H9 (cell line): ENCODE data around the gene WHRN. TPM values are rescaled to one million over a fixed set of nuclear protein-coding genes. Genes with fewer than 3 reads are reported as not detected.

Source experiments
- DNase-seq: peaks from one replicate; pipeline ENCODE4 v3.0.0-alpha.2; 2017
- H2AFZ ChIP-seq: one replicate; pipeline ENCODE4 v1.6.1; 2013; ENCODE audit warnings: mild to moderate bottlenecking, low read length, control low read depth, moderate library complexity
- H2AK5ac ChIP-seq: 2 replicates; pipeline ENCODE4 v1.6.1; 2013; ENCODE audit warnings: low read length, control low read depth, mixed read lengths; ENCODE audit not compliant: insufficient read length
- H2BK120ac ChIP-seq: one replicate; pipeline ENCODE4 v1.6.1; 2013; ENCODE audit warnings: low read depth, mild to moderate bottlenecking, low read length, control low read depth, inconsistent platforms; ENCODE audit not compliant: poor library complexity, severe bottlenecking
- H2BK12ac ChIP-seq: 2 replicates; pipeline ENCODE4 v1.6.1; 2013; ENCODE audit warnings: low read length, control low read depth, mixed read lengths, low read depth; ENCODE audit not compliant: insufficient read length
- H2BK15ac ChIP-seq: 2 replicates; pipeline ENCODE4 v1.6.1; 2013; ENCODE audit warnings: low read depth, low read length, control low read depth
- H2BK20ac ChIP-seq: one replicate; pipeline ENCODE4 v1.6.1; 2013; ENCODE audit warnings: low read depth, mild to moderate bottlenecking, low read length, control low read depth, inconsistent platforms; ENCODE audit not compliant: poor library complexity, severe bottlenecking
- H2BK5ac ChIP-seq: 2 replicates; pipeline ENCODE4 v1.6.1; 2013; ENCODE audit warnings: low read length, control low read depth, mixed read lengths; ENCODE audit not compliant: insufficient read length
- H3K14ac ChIP-seq: 2 replicates; pipeline ENCODE4 v1.6.1; 2013; ENCODE audit warnings: low read length, control low read depth; ENCODE audit not compliant: insufficient read depth
- H3K18ac ChIP-seq: 2 replicates; pipeline ENCODE4 v1.6.1; 2013; ENCODE audit warnings: low read depth, mild to moderate bottlenecking, mixed read lengths, low read length, control low read depth; ENCODE audit not compliant: insufficient read length
- H3K23ac ChIP-seq: 2 replicates; pipeline ENCODE4 v1.6.1; 2013; ENCODE audit warnings: low read length, control low read depth, mixed read lengths, low read depth; ENCODE audit not compliant: insufficient read length
- H3K23me2 ChIP-seq: 2 replicates; pipeline ENCODE4 v1.6.1; 2013; ENCODE audit warnings: low read depth, mild to moderate bottlenecking, mixed read lengths, low read length, control low read depth; ENCODE audit not compliant: insufficient read length, poor library complexity, severe bottlenecking
- H3K27ac ChIP-seq: 2 replicates; pipeline ENCODE4 v1.5.1; 2013; ENCODE audit warnings: low read length, control low read depth, mixed read lengths, low read depth; ENCODE audit not compliant: insufficient read length
- H3K27me3 ChIP-seq: 2 replicates; pipeline ENCODE4 v1.6.1; 2013; ENCODE audit warnings: low read length, control low read depth, inconsistent platforms; ENCODE audit not compliant: insufficient read depth
- H3K4ac ChIP-seq: 2 replicates; pipeline ENCODE4 v1.6.1; 2013; ENCODE audit warnings: low read depth, mild to moderate bottlenecking, control low read depth, inconsistent platforms, low read length, moderate library complexity
- H3K4me1 ChIP-seq: 2 replicates; pipeline ENCODE4 v1.6.1; 2013; ENCODE audit warnings: low read length, control low read depth, inconsistent platforms; ENCODE audit not compliant: insufficient read depth
- H3K4me2 ChIP-seq: 2 replicates; pipeline ENCODE4 v1.6.1; 2013; ENCODE audit warnings: low read length, control low read depth, mixed read lengths; ENCODE audit not compliant: insufficient read length, insufficient read depth
- H3K56ac ChIP-seq: 2 replicates; pipeline ENCODE4 v1.6.1; 2013; ENCODE audit warnings: low read depth, mild to moderate bottlenecking, mixed read lengths, low read length, control low read depth; ENCODE audit not compliant: insufficient read length
- H3K79me1 ChIP-seq: 2 replicates; pipeline ENCODE4 v1.6.1; 2013; ENCODE audit warnings: low read depth, mild to moderate bottlenecking, moderate library complexity, low read length, control low read depth, inconsistent platforms; ENCODE audit not compliant: insufficient read depth, poor library complexity, severe bottlenecking
- H3K79me2 ChIP-seq: 2 replicates; pipeline ENCODE4 v1.6.1; 2013; ENCODE audit warnings: low read length, control low read depth, inconsistent platforms; ENCODE audit not compliant: insufficient read depth
- H3K9ac ChIP-seq: 2 replicates; pipeline ENCODE4 v1.6.1; 2013; ENCODE audit warnings: low read length, control low read depth, mixed read lengths; ENCODE audit not compliant: insufficient read length; ENCODE audit errors: extremely low read depth
- H3K9me3 ChIP-seq: one replicate; pipeline ENCODE4 v1.6.1; 2013; ENCODE audit warnings: low read depth, low read length, inconsistent platforms; ENCODE audit not compliant: control insufficient read depth
- H3T11ph ChIP-seq: one replicate; pipeline ENCODE4 v1.6.1; 2013; ENCODE audit warnings: mild to moderate bottlenecking, low read length, control low read depth, inconsistent platforms
- H4K20me1 ChIP-seq: one replicate; pipeline ENCODE4 v1.6.1; 2013; ENCODE audit not compliant: control insufficient read depth, insufficient read length, insufficient read depth
- H4K5ac ChIP-seq: 2 replicates; pipeline ENCODE4 v1.6.1; 2013; ENCODE audit warnings: low read depth, mild to moderate bottlenecking, mixed read lengths, low read length, control low read depth; ENCODE audit not compliant: insufficient read length
- H4K8ac ChIP-seq: replicated peaks from 2 replicates; pipeline ENCODE4 v1.6.1; 2013; ENCODE audit warnings: low read length, control low read depth, mixed read lengths, low read depth; ENCODE audit not compliant: insufficient read length
- H4K91ac ChIP-seq: 2 replicates; pipeline ENCODE4 v1.6.1; 2013; ENCODE audit warnings: low read depth, mild to moderate bottlenecking, moderate library complexity, mixed read lengths, low read length, control low read depth; ENCODE audit not compliant: insufficient read length
- H3K27ac Mint-ChIP-seq, 3 experiments: 2 replicates in 2 of 3; 3 replicates in 1 of 3; pipeline ENCODE4 v1.8.0; 2020 to 2021; ENCODE audit warnings: mixed read lengths in 3 of 3, mild to moderate bottlenecking in 1 of 3, moderate library complexity in 1 of 3
- H3K27me3 Mint-ChIP-seq: 2 replicates; pipeline ENCODE4 v1.8.0; 2021; ENCODE audit warnings: low read depth, mild to moderate bottlenecking, moderate library complexity, mixed read lengths
- H3K36me3 Mint-ChIP-seq, 3 experiments: 2 replicates in 2 of 3; 3 replicates in 1 of 3; pipeline ENCODE4 v1.8.0; 2020 to 2021; ENCODE audit warnings: low read depth in 3 of 3, mixed read lengths in 3 of 3; ENCODE audit not compliant: insufficient read depth in 1 of 3
- H3K4me1 Mint-ChIP-seq, 2 experiments: 2 replicates each; pipeline ENCODE4 v1.8.0; 2020; ENCODE audit warnings: mixed read lengths in 2 of 2
- H3K4me3 Mint-ChIP-seq, 2 experiments: 2 replicates in 1 of 2; 3 replicates in 1 of 2; pipeline ENCODE4 v1.8.0; 2020 to 2021; ENCODE audit warnings: mild to moderate bottlenecking in 2 of 2, mixed read lengths in 2 of 2, moderate library complexity in 1 of 2
- H3K9me3 Mint-ChIP-seq, 2 experiments: 2 replicates in 1 of 2; 3 replicates in 1 of 2; pipeline ENCODE4 v1.8.0; 2020; ENCODE audit warnings: mild to moderate bottlenecking in 2 of 2, mixed read lengths in 2 of 2, moderate library complexity in 1 of 2
- WGBS: extraction: QIAGEN DNeasy Blood & Tissue Kit; methylation state at CpG from one replicate; pipeline ENCODE4 v1.1.7; 2013; ENCODE audit warnings: missing lambda C conversion rate, low lambda C conversion rate, mixed read lengths; ENCODE audit not compliant: insufficient read length; ENCODE audit errors: extremely low coverage; 5-methylcytosine and 5-hydroxymethylcytosine counted together
- total RNA-seq: library from RNA; stranded (reverse); gene quantifications from 2 replicates; pipeline ENCODE4 v1.2.1, GENCODE V29; 2021
- TF ChIP-seq, protein P1 (sequence below): fragments of 200-600 bp; sonication (generic); conservative IDR thresholded peaks from 3 replicates; pipeline ENCODE4 v1.8.0; 2021; ENCODE audit warnings: antibody characterized with exemption, mild to moderate bottlenecking

Gene WHRN
- total RNA-seq, 1 experiment from 2014 or later = 2.2 TPM

DNA sequence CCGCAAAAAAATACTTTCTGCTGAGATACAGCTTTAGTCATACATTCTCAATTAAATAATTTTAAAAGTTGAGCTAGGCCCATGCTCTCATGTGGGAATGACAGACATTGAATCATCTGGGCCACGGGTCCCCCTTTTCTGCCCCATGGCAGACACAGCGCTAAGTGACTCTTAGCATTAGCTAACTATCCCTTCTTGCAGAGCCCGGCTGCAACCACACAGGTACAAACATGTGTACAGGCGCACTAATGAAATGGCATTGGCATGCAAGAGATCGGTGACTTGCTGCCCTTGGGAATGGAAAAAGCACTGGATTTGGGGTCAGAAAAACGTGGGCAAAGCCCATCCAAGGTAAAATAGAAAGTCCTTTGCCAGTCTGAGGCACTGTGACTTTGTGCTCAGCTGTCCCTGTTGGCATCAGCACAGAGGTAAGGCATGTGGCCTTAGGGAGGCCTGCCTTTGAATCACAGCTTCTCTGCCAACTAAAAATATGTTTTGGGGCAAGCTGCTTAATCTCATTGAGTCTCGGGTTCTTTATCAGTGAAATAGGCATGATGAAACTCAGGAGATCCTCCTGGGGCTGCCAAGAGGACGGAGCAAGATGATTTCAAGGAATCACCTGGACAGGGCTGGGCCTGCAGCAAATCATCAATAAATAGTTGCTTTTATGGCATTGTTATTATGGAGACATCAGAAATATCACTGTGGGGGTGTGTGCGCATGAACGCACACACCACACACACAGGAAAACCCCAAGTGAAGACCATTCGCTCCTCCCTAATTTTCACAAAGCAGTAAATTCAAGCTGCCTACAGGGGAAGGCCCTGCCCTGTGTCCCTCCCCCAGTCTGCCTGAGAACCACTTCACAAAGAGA, 54.2 kb downstream of the WHRN start:
- peaks cover 9 to 13% of the 10 kb centered on the region in 2 experiments for H3K4me1 Mint-ChIP-seq
- no CpG with 5 or more reads among the region's 12 CpGs for WGBS
- H3K27ac Mint-ChIP-seq = peak overlapping the region in 2 of 3 experiments; percentile 16 to 56; a peak in 3 of 7 replicates
- Histone ChIP-seq H3K23me2 (no peaks in the 10 kb centered on the region), H4K20me1 (no peaks in the 10 kb centered on the region), H3K14ac (no peak overlapping the region), H3T11ph (no peak overlapping the region), H2BK20ac (no peak overlapping the region), H3K23ac (no peak overlapping the region), H4K91ac (no peak overlapping the region), H3K9me3 (no peaks in the 10 kb centered on the region), H3K4ac (no peak overlapping the region), H2BK5ac (no peak overlapping the region), H3K27me3 (no peaks in the 10 kb centered on the region), H4K5ac (no peak overlapping the region), H3K4me2 (no peak overlapping the region), H3K9ac (no peak overlapping the region), H3K4me1 (peaks cover 4% of the 10 kb centered on the region; the same call in 1 of the 2 replicates), H3K18ac (no peak overlapping the region), H3K79me1 (no peaks in the 10 kb centered on the region), H3K79me2 (no peaks in the 10 kb centered on the region), H2BK12ac (no peak overlapping the region), H3K56ac (no peak overlapping the region), H2BK120ac (no peak overlapping the region), H2BK15ac (no peak overlapping the region), H4K8ac (no peak overlapping the region), H2AFZ (no peak overlapping the region), H2AK5ac (no peak overlapping the region), H3K27ac (no peak overlapping the region)
- H3K4me3 Mint-ChIP-seq = no peak overlapping the region
- no peaks in the 10 kb centered on the region for H3K9me3 Mint-ChIP-seq
- no peaks in the 10 kb centered on the region; the same call in none of the 2 replicates for H3K27me3 Mint-ChIP-seq
- TF ChIP-seq, protein P1, sequence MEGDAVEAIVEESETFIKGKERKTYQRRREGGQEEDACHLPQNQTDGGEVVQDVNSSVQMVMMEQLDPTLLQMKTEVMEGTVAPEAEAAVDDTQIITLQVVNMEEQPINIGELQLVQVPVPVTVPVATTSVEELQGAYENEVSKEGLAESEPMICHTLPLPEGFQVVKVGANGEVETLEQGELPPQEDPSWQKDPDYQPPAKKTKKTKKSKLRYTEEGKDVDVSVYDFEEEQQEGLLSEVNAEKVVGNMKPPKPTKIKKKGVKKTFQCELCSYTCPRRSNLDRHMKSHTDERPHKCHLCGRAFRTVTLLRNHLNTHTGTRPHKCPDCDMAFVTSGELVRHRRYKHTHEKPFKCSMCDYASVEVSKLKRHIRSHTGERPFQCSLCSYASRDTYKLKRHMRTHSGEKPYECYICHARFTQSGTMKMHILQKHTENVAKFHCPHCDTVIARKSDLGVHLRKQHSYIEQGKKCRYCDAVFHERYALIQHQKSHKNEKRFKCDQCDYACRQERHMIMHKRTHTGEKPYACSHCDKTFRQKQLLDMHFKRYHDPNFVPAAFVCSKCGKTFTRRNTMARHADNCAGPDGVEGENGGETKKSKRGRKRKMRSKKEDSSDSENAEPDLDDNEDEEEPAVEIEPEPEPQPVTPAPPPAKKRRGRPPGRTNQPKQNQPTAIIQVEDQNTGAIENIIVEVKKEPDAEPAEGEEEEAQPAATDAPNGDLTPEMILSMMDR = no peak
- H3K36me3 Mint-ChIP-seq = no peaks in the 10 kb centered on the region; a peak in 1 of 7 replicates
- DNase-seq = no peak
